Subcutaneous abdominal adipose tissue (tissue), 5 donors: ENCODE data around the gene OR5W2.
"Not testable (repeated sequence)": the region's sequence is repeated elsewhere in the genome, so short reads cannot be mapped to it uniquely, and the experiment has no call there.

Experiments
- H3K27ac ChIP-seq: one replicate; pipeline ENCODE4 v1.7.0; 2013; ENCODE audit warnings: low read depth, mild to moderate bottlenecking, inconsistent platforms, low read length, moderate library complexity
- H3K27me3 ChIP-seq, 5 donors: one replicate each; pipeline ENCODE4 v1.7.0; 2013; ENCODE audit warnings: low read length in 5 of 5, inconsistent platforms in 1 of 5; ENCODE audit not compliant: control insufficient read depth in 5 of 5, insufficient read depth in 4 of 5
- H3K36me3 ChIP-seq, 5 donors: one replicate each; pipeline ENCODE4 v1.7.0; 2013; ENCODE audit warnings: low read length in 5 of 5; ENCODE audit not compliant: control insufficient read depth in 5 of 5, insufficient read depth in 5 of 5
- H3K4me1 ChIP-seq, 5 donors: one replicate each; pipeline ENCODE4 v1.7.0; 2013; ENCODE audit warnings: low read length in 5 of 5, mild to moderate bottlenecking in 3 of 5, moderate library complexity in 1 of 5; ENCODE audit not compliant: control insufficient read depth in 5 of 5, insufficient read depth in 5 of 5
- H3K4me3 ChIP-seq, 5 donors: one replicate each; pipeline ENCODE4 v1.7.0; 2013; ENCODE audit warnings: low read length in 5 of 5, low read depth in 1 of 5
- H3K9ac ChIP-seq, 5 donors: one replicate each; pipeline ENCODE4 v1.7.0; 2013; ENCODE audit warnings: low read length in 5 of 5, mild to moderate bottlenecking in 4 of 5, moderate library complexity in 3 of 5
- H3K9me3 ChIP-seq, 5 donors: one replicate each; pipeline ENCODE4 v1.7.0; 2013; ENCODE audit warnings: low read length in 5 of 5; ENCODE audit not compliant: control insufficient read depth in 5 of 5
- donor health status: healthy.
- donor health status: healthy.
- donor health status: healthy.
- donor health status: healthy.
- donor health status: healthy.

Gene OR5W2

GRCh38 chr11:55914482-55914881 lies at the start of gene OR5W2:
Gene OR5W2, minus strand, starts transcription at chr11:55914582. Its CDS starts 0 bp downstream, at chr11:55914582.
- Histone ChIP-seq H3K9me3 (no peaks in the 10 kb centered on the region), H3K4me3 (no peak within 1 kb of the TSS), H3K27ac (no peak within 1 kb of the TSS), H3K36me3 (no peaks in the 10 kb centered on the region), H3K27me3 (no peaks in the 10 kb centered on the region), H3K9ac (no peak within 1 kb of the TSS), H3K4me1 (no peaks in the 10 kb centered on the region)

GRCh38 chr11:55956521-55956920 lies 42.1 kb upstream of the OR5W2 start:
- Histone ChIP-seq H3K9ac (no peak overlapping the region), H3K36me3 (no peaks in the 10 kb centered on the region), H3K9me3 (no peaks in the 10 kb centered on the region), H3K4me1 (no peaks in the 10 kb centered on the region), H3K27me3 (no peaks in the 10 kb centered on the region), H3K4me3 (no peak overlapping the region), H3K27ac (no peak overlapping the region)

- Histone ChIP-seq H3K9ac (no peak overlapping the region), H3K27ac (no peak overlapping the region), H3K4me1 (no peaks in the 10 kb centered on the region), H3K4me3 (no peak overlapping the region), H3K36me3 (no peaks in the 10 kb centered on the region), H3K9me3 (no peaks in the 10 kb centered on the region), H3K27me3 (peaks cover 0 to 4% (median 0%) of the 10 kb centered on the region in 5 donors)
Measured at GRCh38 chr11:55949330-55949729, 34.9 kb upstream of the OR5W2 start.

GRCh38 chr11:55942785-55943392 lies 28.5 kb upstream of the OR5W2 start:
- Histone ChIP-seq H3K9me3 (no peaks in the 10 kb centered on the region), H3K4me1 (peaks cover 0 to 3% (median 0%) of the 10 kb centered on the region in 5 donors), H3K36me3 (no peaks in the 10 kb centered on the region), H3K27me3 (no peaks in the 10 kb centered on the region), H3K27ac (no peak overlapping the region), H3K9ac (no peak overlapping the region), H3K4me3 (no peak overlapping the region)

- Histone ChIP-seq H3K27me3 (no peaks in the 10 kb centered on the region), H3K27ac (no peak within 1 kb of the TSS)
Measured at GRCh38 chr11:55936300-55936699, 21.9 kb upstream of the OR5W2 start, which contains the start of gene OR5I1. Gene OR5I1, minus strand, starts transcription at chr11:55936400. Its CDS starts 0 bp downstream, at chr11:55936400.

GRCh38 chr11:55920537-55920936 lies 6.2 kb upstream of the OR5W2 start:
- Histone ChIP-seq H3K27me3 (peaks cover 0 to 4% (median 0%) of the 10 kb centered on the region in 5 donors), H3K27ac (no peak overlapping the region), H3K9me3 (peaks cover 0 to 3% (median 0%) of the 10 kb centered on the region in 5 donors), H3K36me3 (no peaks in the 10 kb centered on the region), H3K4me3 (no peak overlapping the region), H3K9ac (no peak overlapping the region), H3K4me1 (no peaks in the 10 kb centered on the region)

More at GRCh38 chr11:55936300-55936699, 21.9 kb upstream of the OR5W2 start, which contains the start of gene OR5I1:
- Histone ChIP-seq H3K4me1 (no peaks in the 10 kb centered on the region), H3K9ac (no peak within 1 kb of the TSS), H3K4me3 (no peak within 1 kb of the TSS), H3K36me3 (no peaks in the 10 kb centered on the region), H3K9me3 (no peaks in the 10 kb centered on the region)

GRCh38 chr11:55902308-55902707 lies 12.1 kb downstream of the OR5W2 start:
- H3K27me3 ChIP-seq = no peaks in the 10 kb centered on the region
- H3K27ac ChIP-seq = no peak overlapping the region
- no peaks in the 10 kb centered on the region for H3K4me1 ChIP-seq

GRCh38 chr11:55895216-55895615 lies 19.2 kb downstream of the OR5W2 start:
- H3K27ac ChIP-seq = no peak overlapping the region

More at GRCh38 chr11:55902308-55902707, 12.1 kb downstream of the OR5W2 start:
- no peak overlapping the region for H3K4me3 ChIP-seq
- H3K36me3 ChIP-seq = no peaks in the 10 kb centered on the region
- H3K9me3 ChIP-seq = no peaks in the 10 kb centered on the region
- no peak overlapping the region for H3K9ac ChIP-seq

GRCh38 chr11:55885481-55885880 lies 28.9 kb downstream of the OR5W2 start:
- not testable (repeated sequence) for H3K9ac ChIP-seq, H3K9me3 ChIP-seq, H3K27ac ChIP-seq, H3K36me3 ChIP-seq, H3K4me1 ChIP-seq, H3K4me3 ChIP-seq, H3K27me3 ChIP-seq

More at GRCh38 chr11:55895216-55895615, 19.2 kb downstream of the OR5W2 start:
- Histone ChIP-seq H3K9ac (no peak overlapping the region), H3K9me3 (peaks cover 0 to 3% (median 2%) of the 10 kb centered on the region in 5 donors), H3K36me3 (no peaks in the 10 kb centered on the region), H3K27me3 (no peaks in the 10 kb centered on the region), H3K4me1 (no peaks in the 10 kb centered on the region), H3K4me3 (no peak overlapping the region)

- H3K9ac ChIP-seq, H3K36me3 ChIP-seq, H3K27ac ChIP-seq, H3K4me1 ChIP-seq, H3K9me3 ChIP-seq, H3K4me3 ChIP-seq, H3K27me3 ChIP-seq: not testable (repeated sequence)
Measured at GRCh38 chr11:55884995-55885394, 29.4 kb downstream of the OR5W2 start.
